Sigmoid colon (tissue), 7 donors: ENCODE results near the gene PLEKHA6. TPM values are rescaled to one million over a fixed set of nuclear protein-coding genes. Genes with fewer than 3 reads are reported as not detected.
A peak's percentile ranks its signal among the peaks of the same experiment; 100 is the strongest.

ENCODE experiments used
- DNase-seq: peaks from one replicate; pipeline ENCODE4 v3.0.0-alpha.2; 2019
- H3K27ac ChIP-seq, 4 donors: fragments of 200-600 bp; sonication (generic); one replicate each; pipeline ENCODE4 v1.5.1; 2016 to 2019; ENCODE audit warnings: mild to moderate bottlenecking in 1 of 4
- H3K27me3 ChIP-seq, 3 donors: fragments of 200-600 bp; sonication (generic); one replicate each; pipeline ENCODE4 v1.5.1; 2019; ENCODE audit warnings: mild to moderate bottlenecking in 1 of 3
- H3K36me3 ChIP-seq, 4 donors: fragments of 200-600 bp; sonication (generic); one replicate each; pipeline ENCODE4 v1.5.1; 2016 to 2019
- H3K4me1 ChIP-seq, 4 donors: fragments of 200-600 bp; sonication (generic); one replicate each; pipeline ENCODE4 v1.5.1; 2017 to 2019
- H3K4me3 ChIP-seq, 4 donors: fragments of 200-600 bp; sonication (generic); one replicate each; pipeline ENCODE4 v1.5.1; 2017 to 2019; ENCODE audit warnings: mild to moderate bottlenecking in 2 of 4, moderate library complexity in 1 of 4
- H3K9me3 ChIP-seq, 4 donors: fragments of 200-600 bp in 3 of 4; sonication (generic) in 3 of 4; one replicate each; pipeline versions ENCODE4 v1.5.1 to v1.6.1; 2013 to 2019
- EP300 ChIP-seq, 4 donors: sonication (generic); formaldehyde crosslinking; IDR thresholded peaks; one replicate each; pipeline ENCODE4 v1.6.1; 2017; ENCODE audit warnings: antibody characterized with exemption in 4 of 4
- POLR2A ChIP-seq, 2 donors: fragments of 450-650 bp; IDR thresholded peaks; one replicate each; pipeline ENCODE4 v1.6.1; 2016; ENCODE audit warnings: antibody characterized with exemption in 2 of 2, mild to moderate bottlenecking in 2 of 2, moderate library complexity in 2 of 2
- POLR2AphosphoS5 ChIP-seq, 4 donors: sonication (generic); formaldehyde crosslinking; IDR thresholded peaks; one replicate each; pipeline ENCODE4 v1.6.1; 2017; ENCODE audit warnings: antibody characterized with exemption in 4 of 4
- WGBS, 2 donors: extraction: QIAGEN DNeasy Blood & Tissue Kit; methylation state at CpG; one replicate each; pipeline ENCODE4 v1.1.7; 2013; 5-methylcytosine and 5-hydroxymethylcytosine counted together
- intact Hi-C: fragments of 100-400 bp; cut with DNase I; formaldehyde crosslinking; loops from one replicate; pipeline ENCODE4 v1.15.1; 2023
- polyA plus RNA-seq, 3 donors: library from polyadenylated mRNA; stranded (reverse); fragments of 200-250 nt; gene quantifications; one replicate each; pipeline ENCODE4 v1.2.3, GENCODE V29; 2013
- total RNA-seq, 4 donors: library from RNA; depleted of rRNA; stranded (reverse); fragments of >200 nt; gene quantifications; one replicate each; pipeline ENCODE4 v1.1.0, GENCODE V29; 2016
- TF ChIP-seq, protein P1 (sequence below), 4 experiments: fragments of 450-650 bp in 3 of 4; fragments of 200-600 bp in 1 of 4; IDR thresholded peaks; one replicate each; pipeline ENCODE4 v1.5.1; 2016 to 2019; ENCODE audit warnings: antibody characterized with exemption in 4 of 4, mild to moderate bottlenecking in 3 of 4, moderate library complexity in 2 of 4
- donor health status: healthy with polysubstance abuse.
- donor health status: Bipolar disorder and iron deficiency.
- donor health status: healthy.

PLEKHA6 gene
- total and polyA plus RNA-seq, 7 donors, result 5.6 to 58.7 (median 15.0) TPM

DNA sequence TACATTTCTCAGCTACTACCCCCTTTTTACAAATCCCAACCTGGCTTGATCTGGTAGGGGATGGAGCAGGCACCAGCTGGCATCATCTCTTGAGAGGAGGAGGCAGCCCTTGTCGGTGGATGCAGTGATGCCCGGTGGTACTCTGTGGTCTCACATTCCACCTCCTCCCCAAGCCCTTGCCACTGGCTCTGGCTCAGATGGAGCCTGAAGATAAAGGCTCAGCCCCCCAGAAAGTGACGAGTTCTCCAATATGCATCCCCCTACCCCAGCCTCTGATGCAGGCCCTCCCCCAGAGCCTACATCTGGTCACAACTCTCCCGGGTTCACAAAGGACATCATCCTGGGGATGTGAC lies 142.1 kb downstream of the PLEKHA6 start:
- WGBS, 2 donors, result 60 to 70% methylated on average over 4 of the region's 4 CpGs
- no peak overlapping the region for H3K4me3 ChIP-seq
- intact Hi-C loops, result no loop called here

DNA sequence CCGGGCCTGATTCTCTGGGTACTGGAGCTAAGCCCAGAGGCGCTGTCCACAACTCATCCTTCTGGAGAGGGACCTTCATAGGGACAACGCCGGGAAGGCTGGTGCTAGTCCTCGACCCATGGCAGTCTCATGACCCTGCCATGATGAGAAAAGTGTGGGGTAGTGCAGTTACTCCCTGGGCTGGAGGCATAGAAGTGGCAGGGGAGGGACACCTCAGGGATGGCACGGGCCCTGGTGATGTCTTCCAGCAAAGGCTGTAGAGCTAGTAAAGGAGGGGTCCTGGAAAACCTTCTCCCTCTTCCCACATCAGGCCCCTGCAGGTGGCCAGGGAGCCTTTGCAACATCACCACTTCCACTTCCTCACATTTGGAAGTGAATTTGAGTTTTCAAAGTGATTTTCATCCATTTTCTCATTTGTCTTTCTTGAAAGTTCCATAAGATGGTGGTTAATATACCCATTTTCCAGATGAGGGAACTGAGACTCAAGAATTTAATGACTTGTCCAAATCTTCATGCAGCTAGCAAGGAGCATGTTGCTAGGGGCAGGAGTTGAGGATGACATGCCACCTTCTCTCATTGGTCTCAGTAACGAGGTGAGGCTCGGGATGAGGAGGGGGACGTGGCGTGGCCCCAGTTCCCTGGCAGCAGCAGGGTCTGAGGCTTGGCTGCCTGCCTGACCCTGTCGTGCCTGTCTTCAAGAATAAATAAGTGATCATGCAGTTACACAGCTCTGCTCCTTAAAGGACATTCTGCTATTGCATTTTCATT lies 142.7 kb downstream of the PLEKHA6 start:
- Histone ChIP-seq H3K27ac (no peak overlapping the region), H3K36me3 (no peaks in the 10 kb centered on the region), H3K27me3 (peaks cover 0 to 35% (median 7%) of the 10 kb centered on the region in 3 donors), H3K4me3 (no peak overlapping the region), H3K9me3 (no peaks in the 10 kb centered on the region), H3K4me1 (peaks cover 0 to 8% (median 3%) of the 10 kb centered on the region in 4 donors)
- 82 to 86% methylated on average over 11 of the region's 11 CpGs for WGBS, 2 donors
- no peak for DNase-seq
- intact Hi-C loops, result no loop called here
- TF ChIP-seq, protein P1, sequence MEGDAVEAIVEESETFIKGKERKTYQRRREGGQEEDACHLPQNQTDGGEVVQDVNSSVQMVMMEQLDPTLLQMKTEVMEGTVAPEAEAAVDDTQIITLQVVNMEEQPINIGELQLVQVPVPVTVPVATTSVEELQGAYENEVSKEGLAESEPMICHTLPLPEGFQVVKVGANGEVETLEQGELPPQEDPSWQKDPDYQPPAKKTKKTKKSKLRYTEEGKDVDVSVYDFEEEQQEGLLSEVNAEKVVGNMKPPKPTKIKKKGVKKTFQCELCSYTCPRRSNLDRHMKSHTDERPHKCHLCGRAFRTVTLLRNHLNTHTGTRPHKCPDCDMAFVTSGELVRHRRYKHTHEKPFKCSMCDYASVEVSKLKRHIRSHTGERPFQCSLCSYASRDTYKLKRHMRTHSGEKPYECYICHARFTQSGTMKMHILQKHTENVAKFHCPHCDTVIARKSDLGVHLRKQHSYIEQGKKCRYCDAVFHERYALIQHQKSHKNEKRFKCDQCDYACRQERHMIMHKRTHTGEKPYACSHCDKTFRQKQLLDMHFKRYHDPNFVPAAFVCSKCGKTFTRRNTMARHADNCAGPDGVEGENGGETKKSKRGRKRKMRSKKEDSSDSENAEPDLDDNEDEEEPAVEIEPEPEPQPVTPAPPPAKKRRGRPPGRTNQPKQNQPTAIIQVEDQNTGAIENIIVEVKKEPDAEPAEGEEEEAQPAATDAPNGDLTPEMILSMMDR (IDR thresholded peaks at IDR 0.05), result no peak

More for the DNA sequence above, 142.1 kb downstream of the PLEKHA6 start:
- Histone ChIP-seq H3K27me3 (peaks cover 0 to 29% (median 7%) of the 10 kb centered on the region in 3 donors), H3K27ac (no peak overlapping the region), H3K36me3 (no peaks in the 10 kb centered on the region), H3K4me1 (peaks cover 0 to 8% (median 3%) of the 10 kb centered on the region in 4 donors), H3K9me3 (no peaks in the 10 kb centered on the region)
- no peak for TF ChIP-seq EP300 (IDR thresholded peaks at IDR 0.05)
- TF ChIP-seq POLR2AphosphoS5 (IDR thresholded peaks at IDR 0.05), result no peak
- TF ChIP-seq, protein P1 (IDR thresholded peaks at IDR 0.05), result no peak
- TF ChIP-seq POLR2A (IDR thresholded peaks at IDR 0.05), result no peak
- DNase-seq, result no peak

DNA sequence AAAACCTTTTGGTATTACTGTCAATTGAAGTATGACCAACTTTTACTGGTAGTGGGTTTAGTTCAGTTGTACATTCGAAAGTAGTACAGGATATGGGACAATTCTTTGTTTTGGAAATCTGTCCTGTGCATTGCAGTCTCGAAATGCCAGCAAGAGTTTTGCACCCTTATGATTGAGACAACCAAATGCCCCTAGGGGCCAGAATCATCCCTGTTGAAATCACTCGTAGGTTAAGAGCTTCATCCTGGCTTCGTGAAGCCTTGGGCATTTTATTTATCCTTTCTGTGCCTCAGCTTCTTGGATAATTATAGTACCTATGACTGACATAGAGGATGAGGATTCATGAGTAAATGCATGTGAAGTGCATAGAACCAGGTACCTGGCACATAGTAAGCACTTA lies 143.5 kb downstream of the PLEKHA6 start:
- peaks cover 0 to 38% (median 7%) of the 10 kb centered on the region in 3 donors for H3K27me3 ChIP-seq
- H3K9me3 ChIP-seq, result no peaks in the 10 kb centered on the region
- peaks cover 0 to 8% (median 3%) of the 10 kb centered on the region in 4 donors for H3K4me1 ChIP-seq
- 87% methylated on average over 4 of the region's 4 CpGs for WGBS, 2 donors
- no peak overlapping the region for H3K27ac ChIP-seq
- intact Hi-C loops, result no loop called here
- no peaks in the 10 kb centered on the region for H3K36me3 ChIP-seq
- TF ChIP-seq POLR2A (IDR thresholded peaks at IDR 0.05), result no peak
- TF ChIP-seq, protein P1 (IDR thresholded peaks at IDR 0.05), result no peak
- no peak for TF ChIP-seq POLR2AphosphoS5 (IDR thresholded peaks at IDR 0.05)
- H3K4me3 ChIP-seq, result no peak overlapping the region
- no peak for DNase-seq

DNA sequence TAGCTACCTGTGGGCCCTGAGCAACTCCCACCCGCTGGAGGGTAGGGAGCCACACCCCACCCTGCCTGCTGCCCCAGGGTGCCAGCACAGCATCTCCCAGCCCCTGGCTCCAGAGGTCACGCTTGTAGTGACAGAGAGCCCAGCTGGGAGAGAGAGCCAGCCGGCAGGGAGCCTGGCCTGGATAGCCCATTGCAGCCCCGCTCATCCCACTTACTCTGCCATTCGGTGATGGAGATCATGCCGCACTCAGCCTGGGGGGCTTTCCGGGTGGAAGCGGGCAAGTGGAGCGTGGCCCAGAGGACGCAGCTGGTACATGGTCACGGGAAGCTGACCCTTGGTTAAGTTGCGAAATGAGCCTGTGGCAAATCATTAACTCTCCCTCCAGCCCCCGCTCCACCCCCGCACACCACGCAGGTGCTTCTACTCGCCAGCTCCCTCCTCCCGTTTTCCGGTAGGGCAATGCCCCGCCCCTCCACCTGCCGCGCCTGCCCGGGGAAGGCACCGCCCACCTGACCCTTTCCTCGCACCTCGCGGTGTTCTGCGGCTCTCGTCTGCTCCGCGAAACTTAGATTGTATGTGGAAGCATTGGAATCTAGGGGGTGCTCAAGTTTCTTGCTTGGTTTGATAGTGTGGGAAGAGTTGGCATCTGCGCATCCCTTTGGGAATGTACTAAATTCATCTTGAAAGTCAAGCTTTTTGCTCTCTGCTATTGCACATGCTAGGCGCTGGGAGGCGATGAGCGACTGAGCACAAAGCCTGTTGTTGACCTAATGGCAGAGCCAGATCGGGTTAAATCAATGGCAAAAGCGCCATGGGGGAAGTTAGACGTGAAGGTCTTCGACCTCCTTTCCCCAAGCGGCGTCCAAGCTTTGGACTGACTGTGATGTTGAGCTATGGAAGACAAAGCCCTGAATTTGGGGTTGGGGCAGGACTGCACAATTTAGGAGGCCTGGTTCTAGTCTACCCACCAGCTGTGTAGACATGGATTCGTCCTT lies 145.8 kb downstream of the PLEKHA6 start, which contains the start of gene GOLT1A:
Gene GOLT1A (minus strand): TSS at position 321 of the 995 bp plus-strand sequence. CDS start 82 bp downstream, at position 239.
- Histone ChIP-seq H3K9me3 (no peaks in the 10 kb centered on the region), H3K4me1 (peaks cover 0 to 8% (median 3%) of the 10 kb centered on the region in 4 donors), H3K4me3 (peak within 1 kb of the TSS in 2 of 4 donors; percentile 12 to 21), H3K27ac (no peak within 1 kb of the TSS), H3K36me3 (no peaks in the 10 kb centered on the region), H3K27me3 (peaks cover 0 to 38% (median 7%) of the 10 kb centered on the region in 3 donors)
- DNase-seq, result peak; percentile 80
- no peak for TF ChIP-seq POLR2AphosphoS5 (IDR thresholded peaks at IDR 0.05)
- TF ChIP-seq, protein P1 (IDR thresholded peaks at IDR 0.05), result peak; percentile 20 to 47 (median 32)
- 18% methylated on average over 41 of the region's 41 CpGs for WGBS, 2 donors
- intact Hi-C loops, result no loop called here
